ENCODE measurements around the gene DPPA2.

The DPPA2 gene

DNA sequence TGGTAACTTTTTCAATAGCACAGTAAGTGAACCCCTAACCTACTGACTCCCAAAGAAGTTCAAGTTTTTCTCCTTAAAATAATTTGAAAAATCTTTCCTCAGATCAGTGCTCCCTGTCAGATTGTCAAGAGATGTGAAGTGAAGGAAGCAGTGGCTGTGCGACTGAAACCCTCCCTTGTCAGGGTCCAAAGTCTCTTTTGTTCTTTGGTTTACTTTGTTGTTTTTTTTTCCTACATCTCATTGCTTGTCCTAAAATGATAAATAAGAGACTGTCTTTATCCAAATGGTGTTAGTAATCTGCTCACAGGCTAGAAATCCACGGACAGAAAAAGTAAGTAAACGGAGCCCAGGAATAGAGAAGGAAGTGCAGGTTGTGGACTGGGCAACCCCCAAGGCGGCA lies 22.0 kb upstream of the DPPA2 start:
- TF ChIP-seq, protein P1, sequence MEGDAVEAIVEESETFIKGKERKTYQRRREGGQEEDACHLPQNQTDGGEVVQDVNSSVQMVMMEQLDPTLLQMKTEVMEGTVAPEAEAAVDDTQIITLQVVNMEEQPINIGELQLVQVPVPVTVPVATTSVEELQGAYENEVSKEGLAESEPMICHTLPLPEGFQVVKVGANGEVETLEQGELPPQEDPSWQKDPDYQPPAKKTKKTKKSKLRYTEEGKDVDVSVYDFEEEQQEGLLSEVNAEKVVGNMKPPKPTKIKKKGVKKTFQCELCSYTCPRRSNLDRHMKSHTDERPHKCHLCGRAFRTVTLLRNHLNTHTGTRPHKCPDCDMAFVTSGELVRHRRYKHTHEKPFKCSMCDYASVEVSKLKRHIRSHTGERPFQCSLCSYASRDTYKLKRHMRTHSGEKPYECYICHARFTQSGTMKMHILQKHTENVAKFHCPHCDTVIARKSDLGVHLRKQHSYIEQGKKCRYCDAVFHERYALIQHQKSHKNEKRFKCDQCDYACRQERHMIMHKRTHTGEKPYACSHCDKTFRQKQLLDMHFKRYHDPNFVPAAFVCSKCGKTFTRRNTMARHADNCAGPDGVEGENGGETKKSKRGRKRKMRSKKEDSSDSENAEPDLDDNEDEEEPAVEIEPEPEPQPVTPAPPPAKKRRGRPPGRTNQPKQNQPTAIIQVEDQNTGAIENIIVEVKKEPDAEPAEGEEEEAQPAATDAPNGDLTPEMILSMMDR (conservative IDR thresholded peaks at IDR 0.05; ENCODE audit: low read length) = no peak
- TF ChIP-seq EZH2phosphoT487 (IDR thresholded peaks at IDR 0.05; ENCODE audit: borderline replicate concordance) = no peak

DNA sequence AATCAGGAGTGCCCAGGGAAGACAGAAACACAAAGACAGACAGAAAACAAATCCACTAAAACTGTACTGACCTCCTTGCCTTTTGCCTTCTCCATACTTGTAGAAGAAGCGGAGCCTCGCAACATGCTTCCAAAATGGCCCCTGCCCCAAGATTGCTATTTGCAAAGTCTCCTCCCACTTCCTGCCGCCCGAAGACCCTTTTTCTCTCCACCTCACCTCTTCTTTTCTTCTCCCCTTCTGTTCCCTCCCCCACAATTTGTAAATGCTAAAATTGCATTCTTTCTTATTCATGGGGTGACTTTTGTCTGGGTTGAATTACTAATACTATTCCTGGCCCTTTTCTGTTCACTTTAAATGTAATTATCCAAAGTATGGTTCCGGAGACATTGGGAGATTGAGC lies 21.1 kb upstream of the DPPA2 start, which contains the start of gene DPPA4:
DPPA4 (minus strand) TSS at position 154 of the 400 bp plus-strand sequence; CDS start at position 125, 29 bp downstream.
- Histone ChIP-seq H3K36me3 (ENCODE audit: insufficient read depth, low read length) (no peaks in the 10 kb centered on the region), H3F3A (ENCODE audit: low read depth) (no peaks in the 10 kb centered on the region), H3K27me3 (ENCODE audit: insufficient read depth, low read length, poor library complexity, severe bottlenecking) (no peaks in the 10 kb centered on the region), H3K4me3 (ENCODE audit: low read length, poor library complexity, severe bottlenecking) (no peak within 1 kb of the TSS), H3K9ac (ENCODE audit: low read depth, low read length, poor library complexity, severe bottlenecking) (no peak within 1 kb of the TSS), H3K4me2 (ENCODE audit: low read depth, low read length, poor library complexity, severe bottlenecking) (no peak within 1 kb of the TSS), H2AFZ (ENCODE audit: low read length) (no peak within 1 kb of the TSS), H4K20me1 (ENCODE audit: insufficient read depth, low read length, poor library complexity, severe bottlenecking) (no peaks in the 10 kb centered on the region), H3K4me1 (ENCODE audit: insufficient read depth, low read length, poor library complexity, severe bottlenecking) (no peaks in the 10 kb centered on the region), H3K79me2 (ENCODE audit: insufficient read depth, low read length) (no peaks in the 10 kb centered on the region), H3K9me3 (ENCODE audit: insufficient read depth, low read depth, low read length) (no peaks in the 10 kb centered on the region), H3K9me2 (replicated peaks; ENCODE audit: low read depth, low read length) (no peaks in the 10 kb centered on the region)
- no peak for TF ChIP-seq EZH2phosphoT487 (IDR thresholded peaks at IDR 0.05; ENCODE audit: borderline replicate concordance)
- TF ChIP-seq, protein P1 (conservative IDR thresholded peaks at IDR 0.05; ENCODE audit: low read length) = no peak

More for the DNA sequence above, 22.0 kb upstream of the DPPA2 start:
- Histone ChIP-seq H3K9ac (ENCODE audit: low read depth, low read length, poor library complexity, severe bottlenecking) (no peak overlapping the region), H3K9me2 (replicated peaks; ENCODE audit: low read depth, low read length) (no peaks in the 10 kb centered on the region), H2AFZ (ENCODE audit: low read length) (no peak overlapping the region), H3F3A (ENCODE audit: low read depth) (no peaks in the 10 kb centered on the region), H3K4me2 (ENCODE audit: low read depth, low read length, poor library complexity, severe bottlenecking) (no peak overlapping the region), H3K27me3 (ENCODE audit: insufficient read depth, low read length, poor library complexity, severe bottlenecking) (no peaks in the 10 kb centered on the region), H3K4me1 (ENCODE audit: insufficient read depth, low read length, poor library complexity, severe bottlenecking) (no peaks in the 10 kb centered on the region), H3K9me3 (ENCODE audit: insufficient read depth, low read depth, low read length) (no peaks in the 10 kb centered on the region), H4K20me1 (ENCODE audit: insufficient read depth, low read length, poor library complexity, severe bottlenecking) (no peaks in the 10 kb centered on the region), H3K4me3 (ENCODE audit: low read length, poor library complexity, severe bottlenecking) (no peak overlapping the region), H3K79me2 (ENCODE audit: insufficient read depth, low read length) (no peaks in the 10 kb centered on the region), H3K36me3 (ENCODE audit: insufficient read depth, low read length) (no peaks in the 10 kb centered on the region)

GRCh38 chr3:109336291-109336861 lies 20.1 kb upstream of the DPPA2 start:
- H3K9me2 ChIP-seq (replicated peaks; ENCODE audit: low read depth, low read length) = no peaks in the 10 kb centered on the region
- no peak overlapping the region for H2AFZ ChIP-seq (ENCODE audit: low read length)
- no peaks in the 10 kb centered on the region for H3F3A ChIP-seq (ENCODE audit: low read depth)
- no peak overlapping the region for H3K4me2 ChIP-seq (ENCODE audit: low read depth, low read length, poor library complexity, severe bottlenecking)
- H3K4me3 ChIP-seq (ENCODE audit: low read length, poor library complexity, severe bottlenecking) = no peak overlapping the region
- no peaks in the 10 kb centered on the region for H3K36me3 ChIP-seq (ENCODE audit: insufficient read depth, low read length)
- H3K79me2 ChIP-seq (ENCODE audit: insufficient read depth, low read length) = no peaks in the 10 kb centered on the region
- TF ChIP-seq EZH2phosphoT487 (IDR thresholded peaks at IDR 0.05; ENCODE audit: borderline replicate concordance) = no peak
- TF ChIP-seq, protein P1 (conservative IDR thresholded peaks at IDR 0.05; ENCODE audit: low read length) = no peak
- H3K9ac ChIP-seq (ENCODE audit: low read depth, low read length, poor library complexity, severe bottlenecking) = no peak overlapping the region
- H4K20me1 ChIP-seq (ENCODE audit: insufficient read depth, low read length, poor library complexity, severe bottlenecking) = no peaks in the 10 kb centered on the region
- H3K4me1 ChIP-seq (ENCODE audit: insufficient read depth, low read length, poor library complexity, severe bottlenecking) = no peaks in the 10 kb centered on the region
- no peaks in the 10 kb centered on the region for H3K27me3 ChIP-seq (ENCODE audit: insufficient read depth, low read length, poor library complexity, severe bottlenecking)
- H3K9me3 ChIP-seq (ENCODE audit: insufficient read depth, low read depth, low read length) = no peaks in the 10 kb centered on the region
